NCI-H345 treated with DMSO at 0.1 percent for 48 hours (cell line): ENCODE measurements around the gene SGPP2.
"Not testable (repeated sequence)": the region's sequence is repeated elsewhere in the genome, so short reads cannot be mapped to it uniquely, and the experiment has no call there.

Experiments used
- DNase-seq: peaks from one replicate; lab custom pipeline; 2025; ENCODE audit not compliant: unreplicated experiment; lab: John Stamatoyannopoulos, UW

SGPP2 gene

DNA sequence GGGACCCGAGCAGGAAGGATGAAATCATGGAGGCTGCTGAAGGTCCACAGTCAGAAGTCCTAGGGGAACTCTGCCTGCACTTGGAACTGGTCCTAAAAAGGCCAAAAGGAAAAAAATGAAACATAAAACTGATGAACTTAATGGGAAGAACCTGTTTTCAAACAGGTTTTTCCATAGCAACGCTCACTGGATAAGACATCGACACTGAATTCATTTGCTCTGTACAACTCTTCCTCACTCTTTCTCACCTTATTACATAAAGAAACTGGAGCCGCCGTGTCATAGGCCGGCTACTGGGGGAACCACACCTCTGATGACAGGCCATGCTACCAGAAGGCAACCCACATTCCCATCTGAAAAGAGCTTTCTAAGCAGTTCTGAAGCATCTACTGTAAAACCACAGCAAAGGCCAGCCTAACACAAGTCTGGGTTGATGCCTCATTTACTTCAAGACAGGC lies 147.9 kb downstream of the SGPP2 start:
- DNase-seq = no peak

DNA sequence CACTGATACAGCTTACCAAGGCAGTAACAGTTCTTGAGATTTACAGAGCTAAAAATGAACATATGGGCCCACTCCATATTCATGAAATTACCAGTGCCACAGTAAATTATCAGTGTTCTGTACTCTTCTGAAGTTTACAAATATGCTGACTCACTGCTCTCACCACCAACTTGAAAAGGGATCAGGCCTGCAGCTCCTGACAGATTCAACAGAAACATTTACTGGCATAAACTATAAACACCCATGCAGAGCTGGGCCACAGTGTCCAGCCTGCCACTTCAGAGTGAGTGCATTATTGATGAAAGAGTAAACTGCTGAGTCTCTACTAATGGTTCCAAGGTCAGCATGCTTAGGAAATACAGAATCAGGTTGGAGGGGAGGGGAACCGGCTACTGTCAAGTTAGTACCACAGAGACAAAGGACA lies 148.4 kb downstream of the SGPP2 start:
- DNase-seq = no peak

DNA sequence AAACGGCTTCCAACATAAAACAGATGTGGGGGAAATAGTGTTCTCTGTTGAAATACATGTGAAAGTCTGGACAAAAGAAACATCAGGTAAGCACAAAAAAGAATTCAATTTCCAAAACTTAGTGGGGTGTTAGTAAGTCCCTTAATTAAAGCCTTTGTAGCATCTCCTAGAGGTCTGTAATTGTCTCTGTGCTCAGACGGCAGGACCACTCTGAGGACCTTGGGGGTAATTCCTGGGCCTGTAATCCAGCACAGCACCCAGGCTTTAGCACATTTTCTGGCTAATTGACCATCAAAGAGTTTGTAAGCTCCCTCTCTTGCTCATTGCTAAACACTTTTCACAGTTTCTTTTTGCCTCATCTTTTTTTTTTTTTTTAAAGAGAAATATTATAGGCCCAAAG lies 151.3 kb downstream of the SGPP2 start:
- no peak for DNase-seq

DNA sequence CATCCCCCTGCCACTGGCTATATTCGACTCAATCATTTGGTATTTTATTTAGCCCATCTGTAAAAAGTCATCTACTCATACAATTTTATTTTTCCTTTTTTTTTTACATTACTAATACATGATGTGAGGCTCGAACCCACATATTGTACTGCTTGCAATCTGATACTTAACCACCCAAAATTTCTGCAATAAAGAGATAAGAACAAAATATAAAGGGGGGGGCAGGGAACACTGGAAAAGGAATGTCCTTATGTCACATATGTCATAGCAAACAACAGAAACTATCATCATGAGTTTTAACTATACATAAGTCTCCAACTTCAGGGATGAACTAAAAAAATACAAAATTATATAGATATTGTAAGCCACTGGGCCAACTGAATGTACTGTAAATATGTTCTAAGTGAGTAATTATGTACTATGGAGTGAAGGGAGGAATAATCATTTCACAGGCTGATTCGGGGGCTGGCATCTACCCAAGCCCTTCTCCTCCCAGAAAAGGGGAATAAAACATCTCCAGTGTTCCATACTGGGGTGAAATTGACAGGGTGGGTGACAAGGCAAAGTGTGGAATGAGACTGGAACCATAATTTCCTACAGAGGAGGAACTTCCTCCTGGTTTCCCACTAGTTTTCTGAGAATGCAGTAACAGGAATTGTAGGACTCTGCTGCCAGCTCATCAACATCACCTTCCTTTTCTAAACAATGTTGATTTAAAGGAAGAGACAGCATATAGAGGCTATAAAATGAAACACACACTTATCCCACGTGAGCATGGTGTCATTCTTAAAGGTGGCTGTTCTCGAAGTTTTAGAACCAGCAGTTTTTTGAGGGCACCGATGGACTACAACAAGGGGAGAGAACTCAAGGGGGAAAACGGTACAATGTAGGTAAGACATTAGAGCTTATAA lies 152.1 kb downstream of the SGPP2 start:
- DNase-seq = no peak

DNA sequence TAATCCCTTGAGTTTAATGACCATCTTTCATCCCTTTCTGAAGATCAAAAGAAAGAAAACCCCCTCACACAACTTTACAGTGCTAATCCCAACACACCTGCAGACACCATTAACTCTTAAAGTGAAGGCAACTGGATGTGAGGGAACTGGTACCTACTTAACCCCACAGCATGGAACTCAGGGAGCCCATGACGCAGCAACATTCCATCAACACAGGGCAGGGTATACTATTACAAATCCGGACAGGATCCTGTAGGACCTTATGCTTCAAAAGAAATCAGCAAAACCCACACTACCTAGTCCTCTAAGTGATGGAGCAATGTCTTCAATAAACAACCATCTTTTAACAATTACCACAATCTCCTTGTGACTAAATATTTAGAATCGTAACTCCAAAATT lies 153.0 kb downstream of the SGPP2 start:
- no peak for DNase-seq

DNA sequence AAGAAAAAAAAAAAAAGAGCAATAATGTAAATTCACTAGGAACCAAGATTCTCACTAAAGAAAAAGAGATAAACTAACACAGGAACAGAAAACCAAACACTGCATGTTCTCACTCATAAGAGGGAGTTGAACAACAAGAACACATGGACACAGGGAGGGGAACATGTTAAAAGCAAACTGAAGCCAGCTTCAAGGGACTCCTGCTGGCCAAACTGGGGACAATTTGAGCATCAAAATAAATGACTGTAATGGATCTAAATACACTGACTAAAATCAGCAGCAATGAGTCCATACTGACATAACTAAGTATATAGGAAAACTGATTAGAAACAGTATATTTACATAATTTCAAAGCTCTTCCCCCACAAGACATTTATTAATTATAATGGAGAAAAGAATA lies 158.6 kb downstream of the SGPP2 start:
- DNase-seq = no peak

DNA sequence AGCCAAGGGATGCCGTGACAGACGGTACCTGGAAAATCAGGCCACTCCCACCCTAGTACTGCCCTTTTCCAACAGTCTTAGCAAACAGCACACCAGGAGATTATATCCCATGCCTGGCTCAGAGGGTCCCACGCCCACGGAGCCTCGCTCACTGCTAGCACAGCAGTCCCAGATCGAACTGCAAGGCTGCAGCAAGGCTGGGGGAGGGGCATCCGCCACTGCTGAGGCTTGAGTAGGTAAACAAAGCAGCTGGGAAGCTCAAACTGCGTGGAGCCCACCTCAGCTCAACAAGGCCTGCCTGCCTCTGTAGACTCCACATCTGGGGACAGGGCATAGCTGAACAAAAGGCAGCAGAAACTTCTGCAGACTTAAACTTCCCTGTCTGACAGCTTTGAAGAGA lies 160.2 kb downstream of the SGPP2 start:
- not testable (repeated sequence) for DNase-seq

DNA sequence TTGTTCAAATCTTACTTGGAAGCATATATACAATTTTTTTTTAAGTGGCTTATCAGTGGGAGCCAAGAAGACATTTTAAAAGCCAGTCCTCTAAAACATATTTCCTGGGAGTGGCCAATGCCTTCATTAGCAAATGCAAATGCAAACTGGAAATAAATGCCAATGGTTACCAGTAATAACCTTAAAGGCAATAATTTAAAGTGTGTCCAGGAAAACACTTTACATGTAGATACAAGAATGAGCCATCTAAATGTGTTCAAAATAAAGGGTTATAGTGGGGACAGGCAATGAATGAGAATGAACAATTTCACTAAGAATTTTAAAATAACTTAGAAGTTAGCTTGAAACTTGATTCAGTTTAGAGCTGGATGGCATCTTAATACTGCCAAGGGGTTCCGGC lies 167.3 kb downstream of the SGPP2 start:
- DNase-seq = no peak

DNA sequence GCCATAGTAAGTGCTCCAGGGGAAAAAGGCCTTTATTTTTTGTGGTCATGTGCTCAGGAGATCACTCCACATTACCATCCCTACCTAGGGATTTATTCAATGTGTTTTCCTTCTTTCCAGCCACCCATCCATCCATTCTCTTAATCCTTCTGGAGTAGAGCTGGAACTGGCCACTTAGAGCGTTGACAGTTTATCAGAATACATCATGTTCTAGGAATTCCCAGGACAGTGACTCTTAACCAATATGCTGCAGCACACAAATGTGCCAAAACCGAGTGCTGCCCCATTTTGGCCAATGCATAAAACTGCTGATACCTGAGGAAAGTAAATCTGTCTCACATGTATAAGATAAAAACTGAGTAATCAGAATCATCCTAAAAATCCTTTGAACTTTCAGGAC lies 167.8 kb downstream of the SGPP2 start:
- no peak for DNase-seq

DNA sequence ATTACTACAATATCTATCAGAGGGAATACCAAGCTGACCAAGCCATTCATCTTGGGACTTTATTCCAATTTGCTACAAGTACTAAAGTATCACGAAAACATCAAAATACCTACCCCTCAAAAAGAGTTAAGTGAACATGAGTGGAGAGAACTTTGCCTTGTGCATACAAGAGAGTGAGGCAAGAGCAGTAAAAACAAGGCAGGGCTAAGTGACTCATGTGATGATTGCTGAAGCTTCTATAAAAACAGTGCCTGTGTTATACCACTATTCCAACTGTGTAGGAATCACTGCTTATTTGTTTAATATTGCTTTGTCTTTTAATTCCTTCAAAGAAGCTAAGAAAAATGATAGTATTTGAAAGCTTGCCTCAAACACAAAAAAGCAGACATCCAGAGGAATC lies 170.3 kb downstream of the SGPP2 start:
- DNase-seq = no peak

DNA sequence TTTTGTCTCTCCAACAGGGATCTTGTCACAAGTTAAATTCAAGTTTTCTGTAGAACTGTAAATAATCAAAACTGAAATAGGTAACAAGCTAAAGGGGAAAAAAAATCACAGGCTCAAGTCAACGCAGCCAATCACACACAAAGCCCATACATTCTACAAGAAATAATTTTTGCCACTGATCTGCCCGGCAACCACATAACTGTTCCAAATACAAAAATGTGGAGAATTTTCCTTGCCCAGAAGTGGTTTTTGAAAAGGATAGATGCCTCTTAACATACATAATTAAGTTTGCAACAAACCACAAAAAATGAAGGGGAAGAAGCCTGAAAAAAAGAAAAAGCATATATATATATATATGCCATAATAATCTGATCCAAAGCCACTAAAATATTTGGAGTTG lies 171.2 kb downstream of the SGPP2 start:
- DNase-seq = no peak

DNA sequence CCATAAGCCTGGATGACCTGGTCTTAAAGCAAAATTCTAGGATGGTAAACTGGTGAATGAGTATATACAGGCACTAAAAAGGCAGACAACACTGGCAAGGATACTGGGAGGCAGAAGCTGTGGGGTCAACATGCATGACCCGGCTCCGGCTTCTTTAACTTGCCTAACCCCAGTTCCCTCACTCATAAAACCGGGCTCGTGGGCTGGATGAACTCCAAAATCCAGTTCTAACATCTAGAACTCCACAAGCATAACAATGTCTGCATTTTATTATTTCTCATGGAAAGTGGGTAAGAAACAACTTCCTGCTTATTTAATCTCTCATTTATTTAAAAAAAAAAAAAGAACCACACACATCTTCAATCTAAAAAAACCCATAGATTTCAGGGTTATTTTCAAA lies 174.3 kb downstream of the SGPP2 start:
- DNase-seq = no peak

DNA sequence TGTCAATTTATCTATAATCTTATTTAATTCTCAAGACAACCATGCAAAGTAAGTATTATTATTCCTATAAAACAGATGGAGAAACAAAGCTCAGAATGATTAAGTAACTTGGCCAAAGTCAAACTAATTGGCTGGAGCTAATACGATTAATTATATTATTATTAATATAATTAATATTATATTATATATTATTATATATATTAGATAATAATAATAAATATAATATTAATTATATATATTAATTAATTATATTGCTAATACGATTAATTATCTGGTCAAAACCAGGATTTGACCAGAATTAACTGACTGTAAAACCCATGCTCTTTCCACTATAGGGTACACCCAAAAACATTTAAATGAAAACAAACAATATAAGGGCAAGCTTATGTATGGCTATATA lies 179.2 kb downstream of the SGPP2 start:
- no peak for DNase-seq

DNA sequence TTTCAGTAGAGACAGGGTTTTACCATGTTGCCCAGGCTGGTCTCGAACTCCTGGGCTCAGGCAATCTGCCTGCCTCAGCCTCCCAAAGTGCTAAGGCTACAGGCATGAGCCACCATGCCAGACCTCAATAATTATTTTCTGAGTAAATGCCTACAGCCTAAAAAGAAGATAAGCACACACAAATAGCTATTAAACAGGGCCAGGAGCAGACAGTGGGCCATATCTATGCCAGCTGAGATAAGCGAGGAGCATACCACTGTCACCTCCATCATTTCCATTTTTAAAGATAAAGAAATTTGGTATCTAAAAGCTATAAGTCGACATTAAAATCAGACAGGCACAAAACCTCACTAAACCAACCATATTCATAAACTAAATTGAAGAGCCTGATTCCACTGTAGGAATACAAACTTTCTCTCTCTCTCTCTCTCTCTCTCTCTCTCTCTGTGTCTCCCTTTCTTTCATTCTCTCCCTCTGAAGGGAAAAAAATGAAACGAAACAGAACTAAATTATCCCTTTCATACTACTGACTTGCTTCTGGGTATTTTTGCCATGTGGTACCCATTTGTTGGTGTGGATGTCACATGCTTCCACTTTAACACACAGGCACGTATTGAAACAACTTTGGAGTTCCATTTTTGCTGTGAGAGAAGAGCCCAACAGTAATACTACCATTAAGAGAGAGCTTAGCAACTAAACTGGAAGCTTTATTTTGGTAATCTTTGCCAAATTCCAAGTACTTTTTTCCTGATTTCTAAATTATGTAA lies 180.6 kb downstream of the SGPP2 start:
- DNase-seq = no peak

DNA sequence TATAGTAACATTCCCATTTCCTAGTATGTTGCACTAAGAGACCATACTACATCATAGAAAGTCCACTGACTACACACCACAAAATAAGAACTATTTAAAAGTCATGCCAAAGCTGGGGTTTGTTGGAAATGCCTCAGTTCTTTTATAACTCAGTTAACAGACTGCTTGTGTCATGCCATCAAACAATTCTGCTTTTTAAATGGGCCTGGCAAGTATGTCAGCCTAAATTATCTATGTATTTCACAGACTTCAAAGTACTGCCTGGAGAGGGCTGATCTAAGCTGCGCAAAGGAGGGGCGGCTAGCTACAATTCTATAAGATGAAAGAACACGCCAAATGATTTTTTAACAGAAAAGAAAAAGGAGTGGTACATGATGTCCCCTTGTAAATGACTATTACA lies 182.0 kb downstream of the SGPP2 start:
- no peak for DNase-seq

DNA sequence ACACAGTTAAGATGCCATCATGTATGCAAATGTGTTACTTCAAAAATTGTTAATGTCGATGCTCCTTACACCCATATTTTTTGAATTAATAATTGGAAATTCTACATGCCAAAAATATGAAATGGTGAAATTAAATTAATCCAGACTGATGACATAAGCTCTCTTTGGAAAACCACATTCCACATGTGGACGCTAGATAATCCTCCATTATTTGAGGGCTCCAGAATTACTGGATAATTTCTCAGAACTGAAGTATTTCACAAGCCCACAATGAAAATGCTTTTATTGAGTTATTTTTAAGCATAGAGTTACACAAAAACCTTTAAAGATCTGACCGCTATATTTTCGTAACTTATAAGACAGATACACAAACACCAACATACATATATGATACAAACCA lies 183.7 kb downstream of the SGPP2 start:
- no peak for DNase-seq

DNA sequence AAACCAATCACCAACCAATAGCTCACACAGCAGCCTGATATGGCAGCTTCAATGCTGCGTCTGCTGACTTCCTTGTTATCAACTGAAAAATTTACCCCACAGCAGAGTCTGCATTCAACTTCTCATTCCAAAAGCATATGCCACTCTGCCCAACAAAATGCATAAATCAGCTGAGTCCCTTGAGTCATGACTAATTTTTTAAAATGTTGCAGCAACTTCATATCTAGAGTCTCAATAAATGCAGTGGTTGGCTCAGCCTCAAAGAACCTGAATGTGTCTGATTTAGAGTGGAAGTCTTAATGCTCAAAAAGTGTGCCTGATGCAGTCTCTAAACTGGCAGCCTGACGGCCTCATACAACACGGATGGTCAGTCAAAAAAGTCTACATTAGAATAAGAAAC lies 185.0 kb downstream of the SGPP2 start:
- no peak for DNase-seq
